BJ (cell line): ENCODE data around the gene PKD1. TPM values are rescaled to one million over a fixed set of nuclear protein-coding genes. Genes with fewer than 3 reads are reported as not detected.

Experiments used
- CTCF ChIA-PET: fragments of 350-600 bp; formaldehyde crosslinking; extraction: SDS; loops from one replicate; lab custom pipeline; 2021; ENCODE audit warnings: antibody characterized with exemption, inconsistent platforms; lab: Yijun Ruan, JAX
- POLR2A ChIA-PET: fragments of 300-600 bp; sonication (Branson Sonifier 250); formaldehyde crosslinking; extraction: SDS; loops from one replicate; lab custom pipeline; 2021; ENCODE audit warnings: antibody characterized with exemption; lab: Charles Lee
- DNase-seq: peaks from one replicate; pipeline ENCODE4 v3.0.0-alpha.2; 2011; ENCODE audit warnings: low read depth
- H3K27me3 ChIP-seq: 2 replicates; pipeline ENCODE4 v1.6.0; 2011; ENCODE audit warnings: low read length; ENCODE audit not compliant: control insufficient read depth, insufficient read depth
- H3K36me3 ChIP-seq: 2 replicates; pipeline ENCODE4 v1.5.1; 2011; ENCODE audit warnings: low read length; ENCODE audit not compliant: control insufficient read depth, insufficient read depth
- H3K4me3 ChIP-seq: 2 replicates; pipeline ENCODE4 v1.5.1; 2011; ENCODE audit warnings: low read depth, mild to moderate bottlenecking, control low read depth, low read length
- CTCF ChIP-seq: IDR thresholded peaks from 2 replicates; pipeline ENCODE4 v1.5.1; 2011; ENCODE audit warnings: low read depth, mild to moderate bottlenecking, control low read depth, inconsistent platforms, low read length, moderate library complexity; ENCODE audit not compliant: insufficient read depth
- polyA plus RNA-seq: library from polyadenylated mRNA; depleted of rRNA; stranded (reverse); fragments of >200 nt; gene quantifications from 2 replicates; pipeline ENCODE4 v1.2.3, GENCODE V29; 2011; rRNA removed
- small RNA-seq: library from RNA; depleted of rRNA; stranded (forward); fragments of <200 nt; gene quantifications from one replicate; pipeline ENCODE3, GENCODE V24; 2012; ENCODE audit warnings: low replicate concordance, low read depth; ENCODE audit not compliant: insufficient read length

Gene PKD1
- polyA plus RNA-seq, 1 experiment = 76.1 TPM

- no peaks in the 10 kb centered on the region for H3K27me3 ChIP-seq
- H3K36me3 ChIP-seq = peaks cover 28% of the 10 kb centered on the region
- TF ChIP-seq CTCF = no peak
- ChIA-PET CTCF (interaction anchor here (0.6 to 1.4 kb wide), 2 partner anchors 13 to 16 kb away, joined by 3 read pairs; no protein-coding TSS in a partner anchor), POLR2A (no interaction called here)
- no peak for DNase-seq
- H3K4me3 ChIP-seq = no peak overlapping the region
These were observed 95.5 kb downstream of the PKD1 start for GRCh38 chr16:2040041-2040786.

- H3K36me3 ChIP-seq = peaks cover 28% of the 10 kb centered on the region
- ChIA-PET CTCF (interaction anchor here (0.9 to 1.4 kb wide), 2 partner anchors 15 to 17 kb away, joined by 3 read pairs; no protein-coding TSS in a partner anchor), POLR2A (no interaction called here)
- peak; percentile 92 for DNase-seq
- H3K4me3 ChIP-seq = no peak overlapping the region
- TF ChIP-seq CTCF = no peak
- no peaks in the 10 kb centered on the region for H3K27me3 ChIP-seq
These were observed 96.2 kb downstream of the PKD1 start for GRCh38 chr16:2039274-2040031.

Small RNAs within 50 kb of the gene (small RNA-seq; reads per million reads assigned to genes)
- gene MIR1225 = not detected
- gene MIR3180-5 = not detected
- gene MIR4516 = not detected
- gene RF00019 = not detected
- gene SNORD60 = not detected

Other genes starting within 250 kb of the PKD1 start
- gene HS3ST6, start 217.5 kb downstream of the PKD1 start, polyA plus RNA-seq = not detected in 2 replicates
- 44.4 and 61.9 TPM in 2 replicates for gene MSRB1, start 192.7 kb downstream of the PKD1 start, polyA plus RNA-seq
- gene RPL3L, start 181.2 kb downstream of the PKD1 start, polyA plus RNA-seq = not detected in 2 replicates
- gene NDUFB10, start 176.4 kb downstream of the PKD1 start, polyA plus RNA-seq = 155 and 183 TPM in 2 replicates
- 3,098 and 4,041 TPM in 2 replicates for gene RPS2, start 171.1 kb downstream of the PKD1 start, polyA plus RNA-seq
- not detected in 2 replicates for gene RNF151, start 169.0 kb downstream of the PKD1 start, polyA plus RNA-seq
- 16.5 and 33.1 TPM in 2 replicates for gene TBL3, start 163.8 kb downstream of the PKD1 start, polyA plus RNA-seq
- gene NOXO1, start 154.4 kb downstream of the PKD1 start, polyA plus RNA-seq = 0.17 TPM in 1 of 2 replicates, not detected in the other
- gene GFER, start 151.7 kb downstream of the PKD1 start, polyA plus RNA-seq = 14.6 and 19.8 TPM in 2 replicates
- gene SYNGR3, start 145.9 kb downstream of the PKD1 start, polyA plus RNA-seq = 2.5 and 3.3 TPM in 2 replicates
- 14.4 and 23.0 TPM in 2 replicates for gene ZNF598, start 126.1 kb downstream of the PKD1 start, polyA plus RNA-seq
- gene NPW, start 116.1 kb downstream of the PKD1 start, polyA plus RNA-seq = 0.26 and 0.33 TPM in 2 replicates
- 62.1 and 107 TPM in 2 replicates for gene NHERF2, start 109.0 kb downstream of the PKD1 start, polyA plus RNA-seq
- gene NTHL1, start 88.1 kb downstream of the PKD1 start, polyA plus RNA-seq = 14.6 and 21.0 TPM in 2 replicates
- 30.5 and 66.3 TPM in 2 replicates for gene TSC2, start 87.9 kb downstream of the PKD1 start, polyA plus RNA-seq
- 0.36 and 0.67 TPM in 2 replicates for gene RAB26, start 12.7 kb upstream of the PKD1 start, polyA plus RNA-seq
- gene TRAF7, start 19.9 kb upstream of the PKD1 start, polyA plus RNA-seq = 37.0 and 68.1 TPM in 2 replicates
- 0.01 and 0.02 TPM in 2 replicates for gene CASKIN1, start 60.7 kb upstream of the PKD1 start, polyA plus RNA-seq
- 40.0 and 62.7 TPM in 2 replicates for gene MLST8, start 69.6 kb upstream of the PKD1 start, polyA plus RNA-seq
- gene BRICD5, start 75.0 kb upstream of the PKD1 start, polyA plus RNA-seq = 1.5 and 1.7 TPM in 2 replicates
- 6.1 and 7.7 TPM in 2 replicates for gene PGP, start 78.9 kb upstream of the PKD1 start, polyA plus RNA-seq
- 11.3 and 17.6 TPM in 2 replicates for gene E4F1, start 87.7 kb upstream of the PKD1 start, polyA plus RNA-seq
- 0.33 and 0.38 TPM in 2 replicates for gene DNASE1L2, start 100.5 kb upstream of the PKD1 start, polyA plus RNA-seq
- 36.9 and 63.9 TPM in 2 replicates for gene ECI1, start 115.7 kb upstream of the PKD1 start, polyA plus RNA-seq
- 101 and 129 TPM in 2 replicates for gene RNPS1, start 132.2 kb upstream of the PKD1 start, polyA plus RNA-seq
- 1.9 and 3.8 TPM in 2 replicates for gene ABCA3, start 204.8 kb upstream of the PKD1 start, polyA plus RNA-seq